HG03520 (cell line): Measurements from ENCODE around the gene SYT8.

ENCODE experiments used
- ATAC-seq: cut with Tn5 transposase; IDR thresholded peaks from one replicate; pipeline ENCODE4 v1.9.1; 2021; ENCODE audit warnings: mild to moderate bottlenecking, moderate library complexity; ENCODE audit not compliant: unreplicated experiment

The SYT8 gene

DNA sequence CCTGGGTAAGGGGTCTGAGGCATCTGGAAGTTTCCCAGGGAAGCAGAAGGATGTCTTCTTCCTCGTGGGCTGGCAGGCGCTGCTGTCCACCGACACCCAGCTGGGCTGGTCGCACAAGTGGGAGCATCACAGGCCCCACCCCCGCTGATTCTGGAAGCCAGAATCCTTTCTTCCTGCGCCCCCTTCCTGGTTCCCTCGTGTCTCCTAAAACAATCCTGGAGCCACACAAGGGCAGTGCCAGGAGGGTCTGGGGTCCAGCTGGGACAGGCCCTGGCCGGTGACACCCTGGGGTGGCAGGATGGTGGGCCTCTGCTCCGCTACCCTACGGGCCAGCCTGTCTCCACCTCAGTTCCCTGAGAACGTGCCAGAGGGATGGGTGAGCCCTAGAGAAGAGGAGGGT lies 22.3 kb downstream of the SYT8 start:
- ATAC-seq = no peak

DNA sequence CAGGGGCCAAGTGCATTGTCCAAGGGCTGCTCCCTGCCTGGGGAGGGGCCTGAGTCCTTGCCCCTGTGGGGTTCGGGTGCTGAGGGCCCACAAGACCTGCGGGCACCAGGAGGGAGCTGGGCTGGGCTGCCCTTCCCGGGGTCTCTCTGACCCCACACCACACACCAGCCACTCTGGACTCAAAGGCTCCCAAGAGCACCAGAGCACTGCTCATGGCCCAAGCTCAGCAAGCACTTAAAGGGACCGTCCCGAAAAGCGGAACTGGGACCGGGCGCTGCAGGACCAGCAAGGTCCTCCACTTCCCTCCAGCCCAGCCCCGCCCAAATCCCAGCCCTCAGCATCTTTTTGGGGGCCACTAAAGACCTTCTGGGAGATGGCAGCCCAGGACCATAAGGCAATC lies 23.4 kb downstream of the SYT8 start:
- no peak for ATAC-seq

DNA sequence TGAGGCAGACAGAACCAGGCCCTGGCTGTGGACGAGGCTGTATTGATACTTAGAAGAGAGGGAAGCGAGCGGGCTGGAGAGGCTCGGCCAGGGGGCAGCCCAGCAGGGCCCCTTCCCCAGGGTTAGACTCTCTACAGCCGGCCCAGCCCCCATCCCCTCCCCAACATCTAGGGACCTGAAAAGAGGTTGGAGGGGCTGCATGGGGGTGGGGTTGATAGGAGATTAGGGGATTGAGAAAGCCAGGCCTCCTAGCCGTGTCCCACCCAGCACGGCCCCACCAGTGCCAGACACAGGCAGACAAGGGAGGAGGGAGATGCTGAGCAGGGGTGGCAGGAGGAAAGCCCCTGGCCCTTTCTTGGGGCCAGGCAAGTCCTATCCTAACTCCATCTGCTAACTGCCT lies 23.8 kb downstream of the SYT8 start:
- no peak for ATAC-seq

DNA sequence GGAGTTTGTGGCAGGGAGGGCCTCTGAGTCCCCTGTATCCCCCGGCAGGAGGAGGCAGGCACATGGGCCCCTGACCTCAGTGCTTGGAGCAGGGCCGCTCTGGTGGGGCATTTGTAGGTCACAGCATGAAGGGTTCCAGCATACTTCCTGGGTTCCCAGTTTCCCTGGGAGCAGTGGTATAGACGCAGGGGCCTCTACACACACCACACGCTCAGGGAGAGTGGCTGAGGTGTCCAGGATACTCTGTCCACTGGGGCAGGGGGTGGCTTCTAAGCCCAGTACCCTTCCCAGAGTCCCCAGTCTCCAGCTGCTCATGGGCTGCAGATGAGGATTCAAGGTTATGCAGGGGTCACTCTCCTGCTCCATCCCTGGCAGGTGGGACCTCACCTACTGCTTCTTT lies 24.2 kb downstream of the SYT8 start:
- no peak for ATAC-seq

DNA sequence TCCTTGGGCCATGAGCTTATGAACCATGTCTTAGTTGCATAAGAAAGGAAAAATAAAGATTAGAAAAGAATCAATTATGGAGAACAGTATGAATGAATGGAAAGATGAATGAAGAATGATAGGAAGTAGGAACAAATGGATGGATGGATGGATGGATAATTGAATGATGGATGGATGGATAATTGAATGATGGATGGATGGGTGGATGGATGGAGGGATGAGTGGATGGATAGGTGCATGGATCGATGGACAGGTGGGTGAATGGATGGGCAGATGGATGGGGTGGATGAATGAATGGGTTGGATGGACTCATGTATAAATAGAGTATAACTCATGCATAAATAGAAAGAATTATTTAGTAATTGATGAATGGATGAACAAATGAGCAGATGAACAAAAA lies 25.3 kb downstream of the SYT8 start:
- ATAC-seq = no peak

DNA sequence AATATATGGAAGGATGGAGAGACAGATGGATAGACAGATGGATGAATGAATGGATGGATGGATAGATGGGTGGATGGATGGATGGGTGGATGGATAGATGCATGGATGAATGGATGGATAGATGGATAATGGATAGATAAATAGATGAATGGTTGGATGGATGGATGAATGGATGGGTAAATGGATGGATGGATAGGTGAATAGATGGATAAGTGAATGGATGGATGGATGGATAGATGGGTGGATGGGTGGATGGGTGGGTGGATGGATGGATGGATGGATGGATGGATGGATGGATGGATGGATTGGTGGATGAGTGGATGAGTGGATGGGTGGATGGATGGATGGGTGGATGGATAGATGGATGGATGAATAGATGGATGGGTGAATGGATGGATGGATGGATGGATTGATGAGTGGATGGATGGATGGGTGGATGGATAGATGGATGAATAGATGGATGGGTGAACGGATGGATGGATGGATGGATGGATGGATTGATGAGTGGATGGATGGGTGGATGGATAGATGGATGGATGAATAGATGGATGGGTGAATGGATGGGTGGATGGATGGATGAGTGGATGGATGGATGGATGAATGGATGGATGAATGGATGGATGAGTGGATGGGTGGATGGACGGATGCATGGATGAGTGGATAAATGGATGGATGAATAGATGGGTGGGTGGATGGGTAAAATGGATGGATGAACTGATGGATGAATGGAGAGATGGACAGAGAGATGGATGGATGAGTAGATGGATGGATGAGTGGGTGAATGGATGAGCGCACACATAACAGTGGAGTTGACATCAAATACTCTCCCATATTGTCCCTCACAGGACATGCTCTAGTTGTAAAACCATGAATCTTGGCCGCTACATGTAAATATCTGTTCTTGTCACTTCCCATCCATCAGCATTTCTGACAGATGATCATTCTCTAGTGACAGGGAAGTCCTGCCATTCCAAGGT lies 26.9 kb downstream of the SYT8 start:
- no peak for ATAC-seq

DNA sequence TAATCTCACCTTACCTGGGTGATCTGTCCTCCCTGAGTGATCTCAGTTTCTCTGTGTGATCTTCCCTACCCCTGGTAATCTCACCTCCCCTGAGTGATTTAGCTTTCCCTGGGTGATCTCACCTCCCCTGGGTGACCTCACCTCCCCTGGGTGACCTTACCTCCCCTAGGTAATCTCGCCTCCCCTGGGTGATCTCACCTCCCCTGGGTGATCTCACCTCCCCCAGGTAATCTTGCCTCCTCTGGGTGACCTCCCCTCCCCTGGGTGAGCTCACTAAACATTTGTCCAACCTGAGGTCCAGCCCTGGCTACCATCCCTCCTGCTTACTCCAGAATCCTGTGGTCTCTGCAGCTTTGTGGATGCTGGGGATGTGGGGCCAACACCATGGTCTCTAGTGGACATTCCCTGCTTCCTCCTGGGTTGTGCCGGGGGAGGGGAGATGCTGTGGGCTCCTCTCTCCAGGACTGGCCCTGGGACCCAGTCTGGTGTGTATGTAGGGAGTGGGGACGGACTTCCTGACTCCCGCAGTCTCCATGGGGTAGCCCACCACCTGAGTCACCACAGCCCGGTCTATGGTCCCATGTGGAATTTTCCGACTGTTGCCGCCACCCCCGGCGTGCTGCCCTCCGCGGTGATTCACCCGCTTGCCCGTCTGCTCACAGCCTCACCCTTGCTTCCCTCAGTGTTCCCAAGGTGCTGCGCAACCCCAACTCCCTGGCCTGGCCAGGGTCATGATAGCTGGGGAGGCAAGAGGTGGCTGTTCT lies 28.0 kb downstream of the SYT8 start:
- ATAC-seq = no peak

DNA sequence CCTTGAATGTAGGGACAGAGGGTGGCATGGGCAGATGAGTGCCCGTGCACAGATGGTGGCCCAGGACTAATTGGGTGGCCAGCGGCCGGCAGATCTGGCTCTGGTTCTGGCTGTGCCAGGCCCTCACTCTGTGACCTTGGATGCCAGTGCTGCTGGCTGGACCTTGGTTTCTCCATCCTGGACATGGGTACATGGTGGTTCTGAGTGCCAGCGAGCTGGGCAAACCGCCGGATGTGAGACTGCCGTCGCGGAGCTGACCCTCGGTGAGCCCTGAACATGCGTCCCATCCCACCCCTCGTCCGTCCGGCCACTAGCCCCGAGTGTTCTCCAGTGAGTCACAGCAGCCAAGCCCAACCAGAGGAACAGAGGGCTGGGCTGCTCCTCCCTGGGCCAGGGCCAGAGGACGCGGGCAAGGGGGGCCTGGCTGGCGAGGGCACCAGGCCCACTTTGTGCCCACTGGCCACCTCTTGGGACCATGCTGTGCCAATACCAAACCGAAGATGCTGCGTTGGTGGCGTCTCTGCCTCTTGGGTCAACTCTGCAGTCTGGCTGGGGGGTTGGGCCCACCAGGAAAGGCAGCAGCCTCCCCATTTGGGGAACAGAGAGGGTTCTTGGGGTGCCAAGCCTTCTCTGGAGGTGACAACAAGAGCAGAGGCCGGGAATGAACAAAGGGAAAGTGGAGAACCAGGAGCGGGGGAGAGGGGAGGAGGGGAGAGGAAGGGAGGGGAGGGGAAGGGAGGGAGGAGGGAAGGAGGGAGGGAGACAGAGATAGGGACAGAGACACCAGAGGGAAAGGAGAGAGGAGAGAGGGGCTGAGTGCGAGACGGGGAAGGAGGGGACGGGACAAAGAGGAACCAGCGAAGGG lies 28.8 kb downstream of the SYT8 start:
- no peak for ATAC-seq

DNA sequence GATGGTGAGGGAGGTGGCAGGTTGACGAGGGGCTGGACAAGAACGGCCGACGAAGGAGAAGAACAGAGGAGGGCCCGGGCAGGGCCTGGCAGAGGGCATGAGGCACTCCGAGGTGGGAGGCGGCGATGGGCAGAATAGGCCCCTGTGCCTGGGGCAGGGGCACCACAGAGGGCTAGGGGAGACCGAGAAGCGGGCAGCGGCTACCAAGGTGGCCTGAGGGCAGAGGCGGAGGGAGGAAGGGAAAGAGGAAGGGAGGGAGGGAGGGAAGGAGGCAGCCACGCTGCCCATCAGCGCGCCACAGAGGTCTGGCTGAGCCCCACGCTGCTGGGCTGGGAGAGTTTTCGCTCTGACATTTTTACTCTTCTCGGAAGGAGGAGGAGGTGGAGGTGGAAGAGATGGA lies 29.4 kb downstream of the SYT8 start:
- ATAC-seq = no peak

DNA sequence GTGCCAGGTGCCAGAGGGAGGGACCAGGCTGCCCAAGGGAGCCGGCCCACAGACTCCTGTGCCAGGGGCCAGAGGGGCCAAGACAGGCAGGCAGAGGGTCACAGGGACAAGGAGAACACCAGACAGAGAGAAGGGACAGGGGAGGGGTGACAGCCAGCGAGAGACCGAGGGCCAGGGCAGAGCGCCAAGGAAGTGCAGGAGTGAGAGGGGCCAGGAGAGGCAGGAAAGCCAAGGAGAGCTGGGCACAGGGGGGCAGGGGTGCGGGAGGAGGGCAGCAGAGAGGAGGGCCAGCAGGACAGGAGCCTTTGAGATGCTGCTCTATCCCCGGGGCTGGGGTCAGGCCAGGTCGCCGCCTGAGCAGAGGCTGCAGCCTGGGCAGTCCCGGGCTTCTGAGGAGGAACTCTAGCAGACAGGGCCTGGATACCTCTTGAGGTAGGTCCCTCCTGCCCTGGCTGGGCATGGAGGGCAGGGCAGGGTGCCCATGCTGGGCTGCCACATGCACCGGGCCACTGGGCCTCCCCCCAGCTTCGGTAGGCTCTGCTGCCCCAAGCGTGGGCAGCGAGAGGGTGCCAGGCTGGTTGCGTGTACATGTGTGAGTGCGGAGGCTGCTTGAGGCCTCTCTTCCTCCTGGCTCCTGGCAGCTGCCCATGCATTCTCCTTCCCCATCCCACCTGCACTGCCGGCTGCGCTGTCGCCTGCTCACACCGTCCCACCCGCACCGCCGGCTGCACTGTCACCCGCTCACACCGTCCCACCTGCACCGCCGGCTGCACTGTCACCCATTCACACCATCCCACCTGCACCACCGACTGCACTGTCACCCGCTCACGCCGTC lies 30.3 kb downstream of the SYT8 start:
- ATAC-seq = no peak

DNA sequence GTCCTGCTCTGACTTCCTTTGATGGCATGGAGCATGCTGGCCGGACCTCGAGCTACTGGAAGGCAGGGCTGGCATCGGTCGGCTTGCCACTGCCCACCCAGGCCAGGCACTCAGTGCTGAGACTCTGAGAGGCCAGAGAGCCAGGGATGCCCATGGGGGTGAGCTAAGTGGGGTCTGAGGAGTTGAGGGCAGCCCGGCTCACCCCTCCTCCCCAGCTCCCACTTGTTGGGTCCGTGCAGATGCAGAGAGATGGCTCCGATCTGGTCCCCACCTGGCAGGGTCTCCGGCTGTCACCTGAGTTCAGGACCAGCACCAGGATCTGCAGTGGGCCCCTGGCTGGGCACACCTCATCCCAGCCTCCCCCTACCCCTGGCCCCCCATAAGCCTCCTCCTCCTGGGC lies 31.4 kb downstream of the SYT8 start:
- ATAC-seq = no peak

DNA sequence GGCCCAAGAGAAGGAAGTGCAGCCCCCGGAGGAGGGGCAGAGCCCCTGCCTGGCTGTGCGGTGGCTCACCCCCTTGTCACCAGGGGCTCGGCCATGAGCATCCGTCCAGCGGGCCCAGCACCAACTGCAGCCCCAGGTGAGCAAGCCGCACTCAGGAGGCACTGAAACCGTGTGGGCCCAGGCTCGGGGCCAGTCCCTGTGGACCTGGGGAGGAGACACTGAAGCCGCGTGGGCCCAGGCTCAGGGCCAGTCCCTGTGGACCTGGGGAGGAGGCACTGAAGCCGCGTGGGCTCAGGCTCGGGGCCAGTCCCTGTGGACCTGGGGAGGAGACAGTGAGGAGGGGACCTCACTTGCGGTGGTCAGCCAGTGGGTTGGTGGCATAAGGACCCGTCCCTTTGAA lies 32.0 kb downstream of the SYT8 start:
- no peak for ATAC-seq

DNA sequence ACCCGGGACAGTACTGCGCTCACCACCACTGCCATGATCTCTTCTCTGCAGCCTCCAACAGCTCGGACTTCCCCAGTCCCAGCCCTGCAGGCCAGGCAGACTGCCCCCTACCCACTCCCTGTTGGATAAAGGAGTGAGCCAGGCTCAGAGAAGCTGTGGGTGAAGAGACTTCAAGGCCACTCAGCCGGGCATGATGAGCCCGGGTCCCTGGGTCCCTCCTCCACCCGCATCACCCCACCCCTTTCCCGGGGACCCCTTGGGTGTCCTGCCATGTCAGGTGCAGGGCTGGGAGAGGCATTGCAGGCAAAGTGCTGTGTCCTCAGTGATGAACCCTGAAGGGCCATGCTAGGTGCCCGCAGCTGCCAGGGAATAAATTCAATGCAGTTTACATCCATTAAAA lies 32.6 kb downstream of the SYT8 start:
- ATAC-seq = no peak

DNA sequence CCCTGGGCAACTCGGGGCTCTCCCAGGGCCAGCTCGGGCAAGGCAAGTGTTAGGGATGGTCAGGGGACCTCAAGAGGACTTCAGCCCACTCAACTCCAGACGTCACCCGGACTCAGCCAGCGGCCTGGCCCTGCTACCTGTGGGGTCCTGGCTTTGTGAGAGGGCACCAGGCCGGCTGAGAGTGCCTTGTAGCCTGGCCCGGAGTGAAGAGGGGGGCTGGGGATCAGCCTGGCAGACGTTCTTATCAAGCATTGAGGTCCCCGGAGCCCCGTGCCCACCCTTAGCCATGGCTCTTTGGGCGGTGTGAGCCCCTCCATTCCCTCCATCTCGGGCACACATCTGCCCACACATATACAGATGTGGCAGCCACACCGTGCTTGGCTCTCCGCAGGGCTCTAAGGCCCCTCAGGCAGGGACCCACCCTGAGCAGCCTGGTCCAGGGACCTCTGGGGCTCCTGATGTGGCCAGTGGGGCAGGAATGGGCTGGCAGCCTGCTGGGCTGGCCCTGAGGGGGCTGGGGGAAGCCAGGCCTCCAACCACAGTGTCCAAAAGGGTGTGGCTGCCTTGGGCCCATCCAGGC lies 33.4 kb downstream of the SYT8 start:
- no peak for ATAC-seq

DNA sequence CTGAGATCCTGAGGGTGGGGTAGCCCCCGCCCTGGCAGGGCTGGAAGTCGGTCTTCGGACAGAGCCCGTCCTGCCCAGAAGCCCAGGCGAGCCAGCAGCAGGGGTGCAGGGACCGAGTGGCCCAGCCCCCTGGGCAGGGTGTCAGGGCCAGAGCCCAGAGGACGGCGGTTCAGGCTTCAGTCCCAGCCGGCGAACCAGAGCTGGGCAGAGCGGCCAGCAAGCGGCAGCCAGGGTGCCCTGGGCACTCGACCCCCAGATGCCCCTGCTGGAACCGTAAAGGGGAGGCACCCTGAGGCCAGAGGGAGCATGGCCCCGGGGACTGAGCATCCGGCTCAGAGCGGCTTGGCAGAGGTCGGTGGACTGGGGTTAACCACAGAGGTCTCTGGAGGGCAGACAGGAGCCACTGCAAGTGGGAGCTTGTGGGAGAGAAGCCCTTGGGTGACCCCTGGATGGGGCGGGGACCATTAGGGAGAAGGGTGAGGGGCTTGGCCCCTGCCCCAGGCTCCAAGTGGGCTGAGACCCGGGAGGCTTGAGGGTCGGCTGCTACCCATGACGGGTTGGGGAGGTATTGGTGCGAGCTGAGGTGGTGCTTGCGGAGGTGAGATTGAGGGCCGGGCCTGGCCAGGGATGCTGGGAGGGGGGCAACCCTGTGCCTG lies 34.0 kb downstream of the SYT8 start:
- ATAC-seq = no peak

DNA sequence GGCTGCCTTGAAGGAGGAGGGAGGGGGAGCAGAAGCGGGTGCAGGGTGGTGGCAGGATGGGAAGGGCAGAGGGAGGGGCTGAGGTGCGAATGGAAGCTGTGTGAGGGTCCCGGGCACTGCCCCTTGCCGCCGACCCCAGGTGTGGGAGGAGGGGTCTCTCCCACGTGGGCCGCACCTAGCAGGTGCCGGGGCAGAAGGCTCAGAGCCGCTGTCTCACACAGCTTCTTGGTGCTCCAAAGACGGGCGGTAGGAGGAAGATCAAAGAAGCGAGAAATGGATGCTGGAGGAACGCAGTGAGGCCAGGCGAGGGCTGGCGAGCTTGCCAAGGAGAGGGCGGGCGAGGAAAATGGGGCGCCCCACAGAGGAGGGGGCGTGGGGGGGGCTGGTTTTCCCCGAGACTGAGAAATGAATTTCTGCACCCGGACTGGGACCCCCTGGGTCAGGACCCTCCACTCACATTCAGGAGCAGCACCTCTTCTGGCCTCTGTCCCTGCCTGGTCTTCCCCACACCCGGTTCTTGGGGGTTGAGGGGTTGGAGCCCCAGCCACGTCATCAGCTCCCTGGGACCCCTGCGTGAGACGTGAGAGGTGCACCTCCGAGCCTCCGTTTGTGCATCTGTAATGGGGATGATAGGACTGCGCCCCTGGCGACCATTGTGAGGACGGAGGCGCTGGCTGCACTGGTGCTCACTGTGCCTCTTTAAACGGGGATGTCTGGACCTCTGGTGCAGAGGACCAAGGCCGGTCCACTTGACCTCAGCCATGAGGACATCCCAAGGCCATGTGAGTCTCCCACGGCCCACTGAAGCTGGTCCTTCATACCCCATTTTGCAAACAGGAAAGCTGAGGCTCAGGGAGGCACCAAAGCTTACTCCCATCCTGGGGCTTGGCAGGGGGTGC lies 34.9 kb downstream of the SYT8 start:
- ATAC-seq = no peak

DNA sequence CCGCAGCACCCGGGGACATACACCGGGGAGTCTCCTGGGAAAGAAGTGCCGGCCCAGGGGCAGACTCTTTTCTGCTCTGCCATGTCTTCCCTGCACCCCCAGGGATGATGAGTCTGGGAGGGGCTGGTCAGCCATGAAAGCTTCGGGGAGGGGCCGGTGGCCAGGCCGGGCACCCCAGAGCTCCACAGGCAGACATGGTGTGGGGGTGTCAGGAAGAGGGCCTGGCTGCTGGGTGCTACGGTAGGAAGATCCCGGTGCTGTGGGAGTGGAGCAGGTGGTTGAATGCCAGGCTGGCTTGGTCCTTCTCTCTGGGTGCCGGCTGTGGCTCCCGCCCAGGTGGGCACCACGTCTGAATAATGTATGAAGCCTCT lies 35.5 kb downstream of the SYT8 start:
- no peak for ATAC-seq

DNA sequence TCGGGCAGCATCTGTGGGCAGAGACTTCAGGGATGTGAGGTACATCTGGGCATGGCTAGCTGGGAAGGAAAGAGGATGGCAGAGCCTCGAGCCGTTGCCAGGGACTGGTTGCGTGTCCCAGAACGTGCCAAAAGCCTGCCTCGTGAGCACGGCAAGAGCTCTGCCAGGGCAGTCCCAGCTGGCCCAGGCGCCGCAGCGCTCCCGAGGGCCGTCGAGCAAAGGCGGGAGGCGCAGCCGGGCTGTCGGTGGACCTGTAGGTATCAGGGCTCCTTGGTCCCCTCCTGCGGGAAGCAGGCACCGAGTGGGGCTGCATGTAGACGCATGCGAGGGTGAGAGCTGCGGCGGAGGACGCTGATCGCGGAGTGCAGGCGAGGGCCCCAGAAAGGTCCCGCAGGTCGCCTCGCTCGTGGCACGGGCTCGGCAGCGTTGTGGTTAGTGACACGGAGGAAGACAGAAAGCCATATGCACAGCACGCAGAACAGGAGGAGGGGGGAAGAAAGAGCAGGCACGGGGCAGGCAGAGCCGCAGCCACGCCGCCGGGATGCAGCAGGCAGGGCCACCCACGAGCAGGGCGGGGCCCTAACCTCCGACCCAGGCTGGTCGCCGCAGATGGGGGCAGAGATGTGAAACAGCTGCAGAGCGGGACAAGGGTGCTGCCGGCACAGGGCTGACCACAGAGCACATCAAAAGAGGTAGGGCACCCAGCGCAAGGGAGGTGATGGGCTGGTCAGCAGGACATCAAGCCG lies 36.1 kb downstream of the SYT8 start:
- no peak for ATAC-seq
